ENCODE results near the gene HNRNPL. TPM values are rescaled to one million over a fixed set of nuclear protein-coding genes. Genes with fewer than 3 reads are reported as not detected.

The HNRNPL gene
- polyA plus RNA-seq, 2 of the 4 experiments (the other 2 are of a cell fraction), result 380 to 487 TPM

DNA sequence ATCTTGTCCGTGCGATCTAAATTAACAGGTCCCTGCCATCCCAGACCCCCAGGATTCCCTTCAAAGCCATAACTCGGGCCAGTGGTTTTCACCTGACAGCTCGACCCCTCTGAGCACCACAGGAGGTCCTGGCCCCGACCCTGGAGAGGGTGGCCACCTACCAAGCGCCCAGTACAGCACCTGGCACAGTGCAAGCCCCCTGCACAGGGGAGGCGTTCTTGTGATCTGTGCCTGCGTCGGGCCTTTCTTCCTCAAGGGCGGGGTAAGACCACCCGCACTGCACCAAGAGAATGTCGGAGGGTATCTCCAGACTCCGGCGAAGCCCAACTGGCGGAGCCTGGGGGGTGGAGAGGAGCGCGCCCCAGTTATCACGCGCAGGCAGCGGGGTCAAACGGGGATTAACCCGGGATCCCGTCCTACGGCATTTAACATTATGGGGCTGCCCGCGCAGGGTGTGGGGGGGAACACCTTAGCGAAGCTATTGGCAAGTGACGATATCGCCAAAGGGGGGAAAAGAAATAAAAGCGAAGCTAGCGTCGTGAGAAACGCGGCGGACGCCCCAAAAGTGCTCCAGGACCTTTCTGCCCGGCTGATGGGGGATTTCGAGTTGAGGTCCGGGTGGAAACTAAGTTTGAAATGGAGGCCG, 1.3 kb upstream of the HNRNPL start:
- POLR2A ChIA-PET, result interaction anchor here (0.5 to 3.2 kb wide), 18 partner anchors 9 to 477 kb away, joined by 3 to 26 read pairs (median 4); partner anchors contain the start of genes ACTN4, ECH1, EIF3K and FAM98C
- no peak for ATAC-seq
- FAIRE-seq, result no peak
- Histone ChIP-seq H3K9me3 (no peaks in the 10 kb centered on the region), H3K27ac (peak overlapping the region; percentile 93 to 95), H3K4me1 (peaks cover 39% of the 10 kb centered on the region), H3K4me2 (peak overlapping the region; percentile 70), H3K4me3 (peak overlapping the region; percentile 64)
- CTCF ChIA-PET, result interaction anchor here (0.6 to 4.3 kb wide), 19 partner anchors 9 to 306 kb away, joined by 3 to 25 read pairs (median 4); partner anchors contain the start of genes LGALS7, MRPS12 and SARS2
- 64% methylated on average over 40 of the region's 40 CpGs for WGBS (ENCODE audit: missing lambda C conversion rate)
- DNase-seq (ENCODE audit: low read depth in 1 of 2, low spot score in 1 of 2), result no peak
- TF ChIP-seq MAFK (IDR thresholded peaks at IDR 0.05; ENCODE audit: partially characterized antibody), result no peak
- peak; percentile 17; the same call in 1 of the 3 replicates for TF ChIP-seq BCL3 (IDR thresholded peaks at IDR 0.05)
- TF ChIP-seq ESRRA (IDR thresholded peaks at IDR 0.05; ENCODE audit: borderline replicate concordance, low read length), result no peak
- TF ChIP-seq EP300 (IDR thresholded peaks at IDR 0.05), result no peak
- 0 out of 2 replicates have a peak, but pooled peaks have one; percentile 2 for TF ChIP-seq NFE2L2 (conservative IDR thresholded peaks at IDR 0.05; ENCODE audit: low read length)
- peak; percentile 41 for TF ChIP-seq POLR2A (IDR thresholded peaks at IDR 0.05; ENCODE audit: low read length)
- TF ChIP-seq PHF8 (IDR thresholded peaks at IDR 0.05; ENCODE audit: borderline replicate concordance, low read depth), result 0 out of 2 replicates have a peak, but pooled peaks have one; percentile 18
- TF ChIP-seq TFCP2L1 (CRISPR knock-in tag; IDR thresholded peaks at IDR 0.05), result peak; percentile 20; the same call in 1 of the 2 replicates
- TF ChIP-seq CHD4 (IDR thresholded peaks at IDR 0.05; ENCODE audit: borderline replicate concordance), result peak; percentile 90; the same call in 1 of the 2 replicates
- TF ChIP-seq NR3C1 (IDR thresholded peaks at IDR 0.05), result no peak

GRCh38 chr19:38850436-38850975, 720 bp upstream of the HNRNPL start:
- H3K4me1 ChIP-seq, result peaks cover 44% of the 10 kb centered on the region
- H3K9me3 ChIP-seq, result no peaks in the 10 kb centered on the region
- peak overlapping the region; percentile 70 for H3K4me2 ChIP-seq
- ATAC-seq (peak; percentile 66 to 89), DNase-seq (ENCODE audit: low read depth in 1 of 2, low spot score in 1 of 2) (peak; percentile 100), FAIRE-seq (peak; percentile 100)
- H3K27ac ChIP-seq, result peak overlapping the region; percentile 93 to 95
- ChIA-PET CTCF (interaction anchor here (0.7 to 4.3 kb wide), 13 partner anchors 9 to 303 kb away, joined by 3 to 25 read pairs (median 4); partner anchors contain the start of genes LGALS7, MRPS12 and SARS2), POLR2A (interaction anchor here (0.6 to 3.2 kb wide), 9 partner anchors 8 to 232 kb away, joined by 3 to 26 read pairs (median 6); partner anchors contain the start of genes ACTN4, ECH1, EIF3K and MRPS12)
- TF ChIP-seq CHD2 (IDR thresholded peaks at IDR 0.05; ENCODE audit: low read length, partially characterized antibody) (no peak), ELK1 (IDR thresholded peaks at IDR 0.05; ENCODE audit: low read depth, low read length) (no peak), RFX5 (IDR thresholded peaks at IDR 0.05) (peak; percentile 12; the same call in 1 of the 2 replicates), BCL3 (IDR thresholded peaks at IDR 0.05) (peak; percentile 59; the same call in 1 of the 3 replicates), MAZ (IDR thresholded peaks at IDR 0.05; ENCODE audit: borderline replicate concordance, low read depth, low read length) (no peak), PHF8 (IDR thresholded peaks at IDR 0.05; ENCODE audit: borderline replicate concordance, low read depth) (0 out of 2 replicates have a peak, but pooled peaks have one; percentile 29), ATOH8 (CRISPR knock-in tag; IDR thresholded peaks at IDR 0.05; ENCODE audit: low read depth) (no peak), POLR2A (IDR thresholded peaks at IDR 0.05; ENCODE audit: low read length) (peak; percentile 64), TFCP2L1 (CRISPR knock-in tag; IDR thresholded peaks at IDR 0.05) (no peak), HDAC2 (IDR thresholded peaks at IDR 0.05) (no peak), MYC (IDR thresholded peaks at IDR 0.05; ENCODE audit: borderline replicate concordance, low read length) (peak; percentile 69; the same call in 1 of the 2 replicates), JUN (IDR thresholded peaks at IDR 0.05) (peak in 1 of 2 experiments; percentile 62; a peak in 3 of 5 replicates), TP53 (CRISPR knock-in tag; IDR thresholded peaks at IDR 0.05) (peak; percentile 81; the same call in 1 of the 2 replicates), POLR2AphosphoS2 (conservative IDR thresholded peaks at IDR 0.05; ENCODE audit: low read length) (peak; percentile 71; the same call in 1 of the 2 replicates), ZFP36 (IDR thresholded peaks at IDR 0.05; ENCODE audit: borderline replicate concordance, partially characterized antibody) (no peak), CBX2 (IDR thresholded peaks at IDR 0.05; ENCODE audit: borderline replicate concordance, low read depth) (no peak), CEBPB (IDR thresholded peaks at IDR 0.05) (no peak; a peak in 1 of 4 replicates), BHLHE40 (IDR thresholded peaks at IDR 0.05; ENCODE audit: low read depth, low read length) (no peak)
- TF ChIP-seq, protein P1, sequence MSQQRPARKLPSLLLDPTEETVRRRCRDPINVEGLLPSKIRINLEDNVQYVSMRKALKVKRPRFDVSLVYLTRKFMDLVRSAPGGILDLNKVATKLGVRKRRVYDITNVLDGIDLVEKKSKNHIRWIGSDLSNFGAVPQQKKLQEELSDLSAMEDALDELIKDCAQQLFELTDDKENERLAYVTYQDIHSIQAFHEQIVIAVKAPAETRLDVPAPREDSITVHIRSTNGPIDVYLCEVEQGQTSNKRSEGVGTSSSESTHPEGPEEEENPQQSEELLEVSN (IDR thresholded peaks at IDR 0.05; ENCODE audit: borderline replicate concordance, low read depth), result 0 out of 2 replicates have a peak, but pooled peaks have one; percentile 10
- H3K4me3 ChIP-seq, result peak overlapping the region; percentile 64
- WGBS (ENCODE audit: missing lambda C conversion rate), result 6% methylated on average over 26 of the region's 26 CpGs

Data from A549 (cell line).